GM10248 (cell line): ENCODE results near the gene EPB41L4B.
A peak's percentile ranks its signal among the peaks of the same experiment; 100 is the strongest.

ENCODE experiments used
- CTCF ChIA-PET: fragments of 300-600 bp; sonication (Branson Sonifier 250); formaldehyde crosslinking; extraction: SDS; loops from one replicate; lab custom pipeline; 2021; ENCODE audit warnings: antibody characterized with exemption; lab: Yijun Ruan, JAX
- POLR2A ChIA-PET: fragments of 350-650 bp; sonication (Branson Sonifier 250); formaldehyde crosslinking; extraction: SDS; loops from one replicate; lab custom pipeline; 2020; ENCODE audit warnings: antibody characterized with exemption; lab: Yijun Ruan, JAX
- DNase-seq: peaks from one replicate; pipeline ENCODE4 v3.0.0; 2012; ENCODE audit errors: extremely low spot score
- CTCF ChIP-seq: IDR thresholded peaks from 2 replicates; pipeline ENCODE4 v1.5.1; 2012; ENCODE audit warnings: mild to moderate bottlenecking, low read depth; ENCODE audit errors: extremely low read depth, missing control alignments, control extremely low read depth

The EPB41L4B gene

GRCh38 chr9:109325089-109325488, 4.2 kb upstream of the EPB41L4B start:
- ChIA-PET POLR2A (no interaction called here), CTCF (interaction anchor here (0.6 to 1.2 kb wide), 2 partner anchors 12 to 81 kb away, joined by 3 read pairs; no protein-coding TSS in a partner anchor)
- no peak for DNase-seq
- TF ChIP-seq CTCF: no peak

GRCh38 chr9:109323771-109324170, 2.9 kb upstream of the EPB41L4B start:
- CTCF ChIA-PET: no interaction called here
- DNase-seq: no peak
- no peak for TF ChIP-seq CTCF
- POLR2A ChIA-PET: no interaction called here

GRCh38 chr9:109321727-109322126, 868 bp upstream of the EPB41L4B start:
- no peak for TF ChIP-seq CTCF
- CTCF ChIA-PET: interaction anchor here (0.6 to 1.9 kb wide), 11 partner anchors 8 to 200 kb away, joined by 3 to 5 read pairs (median 3); no protein-coding TSS in a partner anchor
- DNase-seq: no peak
- POLR2A ChIA-PET: interaction anchor here (0.6 kb wide), 1 partner anchor 78 kb away, joined by 5 read pairs; no protein-coding TSS in a partner anchor

GRCh38 chr9:109320331-109320741, 523 bp downstream of the EPB41L4B start:
- peak; percentile 27 for TF ChIP-seq CTCF
- ChIA-PET CTCF (interaction anchor here (1.9 to 2.2 kb wide), 2 partner anchors 13 to 137 kb away, joined by 5 read pairs; no protein-coding TSS in a partner anchor), POLR2A (no interaction called here)
- DNase-seq: peak; percentile 49

GRCh38 chr9:109319626-109320241, 1.1 kb downstream of the EPB41L4B start:
- DNase-seq: no peak
- ChIA-PET POLR2A (no interaction called here), CTCF (interaction anchor here (0.8 to 2.2 kb wide), 4 partner anchors 47 to 136 kb away, joined by 3 to 5 read pairs (median 3); no protein-coding TSS in a partner anchor)
- no peak for TF ChIP-seq CTCF

GRCh38 chr9:109319017-109319625, 1.7 kb downstream of the EPB41L4B start:
- TF ChIP-seq CTCF: no peak
- no peak for DNase-seq
- POLR2A ChIA-PET: no interaction called here
- CTCF ChIA-PET: interaction anchor here (0.8 to 2.2 kb wide), 5 partner anchors 46 to 151 kb away, joined by 3 to 5 read pairs (median 3); no protein-coding TSS in a partner anchor
